HEK293T (cell line): Measurements from ENCODE around the gene CEBPG.

Experiments used
- FOXA1 ChIP-seq: fragments of 450-650 bp; IDR thresholded peaks from 2 replicates; pipeline ENCODE4 v1.6.1; 2016; ENCODE audit warnings: mild to moderate bottlenecking
- FOXM1 ChIP-seq: fragments of 450-650 bp; IDR thresholded peaks from 2 replicates; pipeline ENCODE4 v1.6.1; 2017; ENCODE audit warnings: mild to moderate bottlenecking, borderline replicate concordance
- HDGF ChIP-seq: fragments of 450-650 bp; IDR thresholded peaks from 2 replicates; pipeline ENCODE4 v1.6.1; 2017; ENCODE audit warnings: antibody characterized with exemption, borderline replicate concordance
- SP1 ChIP-seq: fragments of 450-650 bp; IDR thresholded peaks from 2 replicates; pipeline ENCODE4 v1.6.1; 2017
- SUZ12 ChIP-seq: fragments of 450-650 bp; IDR thresholded peaks from 2 replicates; pipeline ENCODE4 v1.6.1; 2016; ENCODE audit warnings: mild to moderate bottlenecking
- TARDBP ChIP-seq: fragments of 450-650 bp; IDR thresholded peaks from 2 replicates; pipeline ENCODE4 v1.6.1; 2016
- TF ChIP-seq, protein P1 (sequence below): fragments of 450-650 bp; IDR thresholded peaks from 2 replicates; pipeline ENCODE4 v1.6.1; 2016

- no peak for TF ChIP-seq SP1
- no peak for TF ChIP-seq TARDBP
- TF ChIP-seq, protein P1, sequence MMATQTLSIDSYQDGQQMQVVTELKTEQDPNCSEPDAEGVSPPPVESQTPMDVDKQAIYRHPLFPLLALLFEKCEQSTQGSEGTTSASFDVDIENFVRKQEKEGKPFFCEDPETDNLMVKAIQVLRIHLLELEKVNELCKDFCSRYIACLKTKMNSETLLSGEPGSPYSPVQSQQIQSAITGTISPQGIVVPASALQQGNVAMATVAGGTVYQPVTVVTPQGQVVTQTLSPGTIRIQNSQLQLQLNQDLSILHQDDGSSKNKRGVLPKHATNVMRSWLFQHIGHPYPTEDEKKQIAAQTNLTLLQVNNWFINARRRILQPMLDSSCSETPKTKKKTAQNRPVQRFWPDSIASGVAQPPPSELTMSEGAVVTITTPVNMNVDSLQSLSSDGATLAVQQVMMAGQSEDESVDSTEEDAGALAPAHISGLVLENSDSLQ = no peak
- TF ChIP-seq HDGF = no peak
- TF ChIP-seq FOXM1 = no peak
- no peak for TF ChIP-seq SUZ12
- TF ChIP-seq FOXA1 = no peak
These were observed 6.6 kb upstream of the CEBPG start for GRCh38 chr19:33366897-33367296.
